Activated naive CD4-positive, alpha-beta T cell treated with anti-CD3 and anti-CD28 coated beads, Interleukin-2, amount 10 ng/mL, durations not matched to agents 7 days and 5 days (primary cell): ENCODE measurements around the gene PABPC1L2B.
"Not testable (repeated sequence)": the region's sequence is repeated elsewhere in the genome, so short reads cannot be mapped to it uniquely, and the experiment has no call there.

Source experiments
- CTCF ChIA-PET: fragments of 350-600 bp; sonication (Branson Sonifier 250); formaldehyde crosslinking; loops from one replicate; lab custom pipeline; 2021; ENCODE audit warnings: antibody characterized with exemption; lab: Charles Lee
- DNase-seq: peaks from one replicate; pipeline ENCODE4 v3.0.0-alpha.2; 2020
- H3K27ac Mint-ChIP-seq: one replicate; pipeline ENCODE4 v1.8.0; 2021; ENCODE audit warnings: mild to moderate bottlenecking, moderate library complexity, mixed read lengths
- H3K27me3 Mint-ChIP-seq: one replicate; pipeline ENCODE4 v1.8.0; 2021; ENCODE audit warnings: mild to moderate bottlenecking, mixed read lengths
- H3K36me3 Mint-ChIP-seq: one replicate; pipeline ENCODE4 v1.8.0; 2021; ENCODE audit warnings: mixed read lengths
- H3K4me1 Mint-ChIP-seq: one replicate; pipeline ENCODE4 v1.8.0; 2021; ENCODE audit warnings: mixed read lengths
- H3K4me3 Mint-ChIP-seq: one replicate; pipeline ENCODE4 v1.8.0; 2021; ENCODE audit warnings: mild to moderate bottlenecking, moderate library complexity, mixed read lengths
- H3K9me3 Mint-ChIP-seq: one replicate; pipeline ENCODE4 v1.8.0; 2021; ENCODE audit warnings: mixed read lengths

The PABPC1L2B gene

DNA sequence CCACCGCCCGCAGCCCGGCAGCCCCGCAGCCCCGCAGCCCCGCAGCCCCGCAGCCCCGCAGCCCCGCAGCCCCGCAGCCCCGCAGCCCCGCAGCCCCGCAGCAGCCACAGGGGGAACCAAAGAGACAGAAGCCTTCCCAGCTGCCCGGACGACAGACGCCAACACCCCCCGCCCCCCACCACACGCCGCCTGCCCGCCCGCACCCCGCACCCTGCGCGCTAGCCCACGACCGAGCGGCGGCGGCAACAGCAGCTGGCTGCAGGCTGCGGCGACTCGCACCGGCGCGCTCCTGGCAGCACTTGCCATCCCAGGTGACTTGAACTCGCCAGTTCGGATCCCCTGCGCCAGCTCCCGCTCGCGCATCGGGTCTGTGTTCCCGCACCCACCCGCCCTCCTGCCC is at the start of gene PABPC1L2B:
Gene PABPC1L2B, plus strand, starts transcription at position 207 of the 400 bp plus-strand sequence. CDS start 704 bp downstream, outside the sequence.
- H3K4me1 Mint-ChIP-seq, H3K36me3 Mint-ChIP-seq, DNase-seq, H3K9me3 Mint-ChIP-seq, H3K27ac Mint-ChIP-seq, H3K4me3 Mint-ChIP-seq, CTCF ChIA-PET, H3K27me3 Mint-ChIP-seq: not testable (repeated sequence)

DNA sequence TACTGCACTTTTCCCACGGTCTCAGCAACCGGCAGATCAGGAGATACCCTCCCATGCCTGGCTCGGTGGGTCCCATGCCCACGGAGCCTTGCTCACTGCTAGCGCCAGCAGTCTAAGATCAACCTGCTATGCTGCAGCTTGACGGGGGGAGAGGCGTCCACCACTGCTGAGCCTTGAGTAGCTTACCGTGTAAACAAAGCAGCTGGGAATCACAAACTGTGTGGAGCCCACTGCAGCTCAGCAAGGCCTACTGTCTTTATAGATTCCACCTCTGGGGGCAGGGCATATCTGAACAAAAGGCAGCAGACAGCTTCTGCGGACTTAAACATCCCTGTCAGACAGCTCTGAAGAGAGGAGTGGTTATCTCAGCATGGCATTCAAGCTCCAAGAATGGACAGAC is 42.8 kb upstream of the PABPC1L2B start:
- CTCF ChIA-PET = not testable (repeated sequence)

DNA sequence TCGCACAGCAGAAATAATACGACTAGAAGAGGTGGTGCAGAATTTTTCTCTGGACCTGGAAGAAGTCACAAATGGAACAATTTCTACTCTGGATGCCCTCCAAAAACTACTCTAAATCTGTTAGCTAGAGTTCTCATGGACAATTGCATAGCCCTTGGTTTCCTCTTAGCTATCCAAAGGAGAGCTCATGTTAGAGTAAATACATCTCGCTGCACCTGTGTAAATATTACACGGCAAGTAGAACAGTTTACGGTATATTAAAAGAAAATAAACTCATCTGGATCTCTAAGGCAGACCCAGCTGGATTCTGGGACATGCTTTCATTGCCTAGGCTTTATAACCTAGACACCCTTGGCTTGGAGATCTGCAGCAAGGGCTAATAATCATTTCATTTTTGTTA is 30.9 kb upstream of the PABPC1L2B start:
- H3K9me3 Mint-ChIP-seq, H3K27ac Mint-ChIP-seq, H3K36me3 Mint-ChIP-seq, H3K4me1 Mint-ChIP-seq, H3K4me3 Mint-ChIP-seq, CTCF ChIA-PET, H3K27me3 Mint-ChIP-seq, DNase-seq: not testable (repeated sequence)

More for the DNA sequence above, 42.8 kb upstream of the PABPC1L2B start:
- DNase-seq, H3K4me1 Mint-ChIP-seq, H3K9me3 Mint-ChIP-seq, H3K4me3 Mint-ChIP-seq, H3K27ac Mint-ChIP-seq, H3K27me3 Mint-ChIP-seq, H3K36me3 Mint-ChIP-seq: not testable (repeated sequence)

DNA sequence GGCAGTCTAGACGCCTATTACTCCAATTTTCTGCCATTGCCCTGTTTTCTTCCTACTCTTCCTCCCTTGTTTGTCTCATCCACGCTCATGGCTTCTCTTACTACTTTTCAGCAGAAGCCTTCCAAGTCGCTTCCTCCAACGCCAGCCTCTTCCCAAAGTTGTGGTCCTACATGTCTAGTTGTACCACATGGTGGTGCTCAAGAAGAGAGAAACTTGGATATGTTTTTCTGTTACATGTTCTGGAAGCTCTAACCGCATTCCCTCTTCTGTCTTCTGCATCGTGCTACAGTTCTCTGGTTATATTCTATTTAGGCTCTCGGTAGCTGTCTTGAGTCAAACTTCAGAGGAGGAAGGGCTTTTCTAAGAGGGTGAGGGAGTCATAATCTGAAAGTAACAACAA is 27.9 kb upstream of the PABPC1L2B start:
- CTCF ChIA-PET, H3K4me3 Mint-ChIP-seq, H3K27ac Mint-ChIP-seq, H3K9me3 Mint-ChIP-seq, DNase-seq, H3K4me1 Mint-ChIP-seq, H3K27me3 Mint-ChIP-seq, H3K36me3 Mint-ChIP-seq: not testable (repeated sequence)

DNA sequence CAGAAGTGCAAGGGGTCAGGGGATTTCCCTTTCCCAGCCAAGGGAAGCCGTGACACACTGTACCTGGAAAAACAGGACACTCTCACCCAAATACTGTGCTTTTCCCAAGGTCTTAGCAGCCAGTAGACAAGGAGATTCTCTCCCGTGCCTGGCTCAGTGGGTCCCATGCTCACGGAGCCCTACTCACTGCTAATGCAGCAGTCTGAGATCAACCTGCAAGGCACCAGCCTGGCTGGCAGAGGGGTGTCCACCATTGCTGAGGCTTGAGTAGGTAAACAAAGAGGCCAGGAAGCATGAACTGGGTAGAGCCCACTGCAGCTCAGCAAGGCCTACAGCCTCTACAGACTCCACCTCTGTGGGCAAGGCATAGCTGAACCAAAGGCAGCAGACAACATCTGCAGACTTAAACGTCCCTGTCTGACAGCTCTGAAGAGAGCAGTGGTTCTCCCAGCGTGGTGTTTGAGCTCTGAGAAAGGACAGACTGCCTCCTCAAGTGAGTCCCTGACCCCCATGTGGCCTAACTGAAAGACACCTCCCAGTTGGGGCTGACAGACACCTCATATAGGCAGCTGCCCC is 21.8 kb upstream of the PABPC1L2B start:
- H3K4me1 Mint-ChIP-seq, H3K4me3 Mint-ChIP-seq, H3K9me3 Mint-ChIP-seq, H3K36me3 Mint-ChIP-seq, H3K27me3 Mint-ChIP-seq, DNase-seq, CTCF ChIA-PET, H3K27ac Mint-ChIP-seq: not testable (repeated sequence)

DNA sequence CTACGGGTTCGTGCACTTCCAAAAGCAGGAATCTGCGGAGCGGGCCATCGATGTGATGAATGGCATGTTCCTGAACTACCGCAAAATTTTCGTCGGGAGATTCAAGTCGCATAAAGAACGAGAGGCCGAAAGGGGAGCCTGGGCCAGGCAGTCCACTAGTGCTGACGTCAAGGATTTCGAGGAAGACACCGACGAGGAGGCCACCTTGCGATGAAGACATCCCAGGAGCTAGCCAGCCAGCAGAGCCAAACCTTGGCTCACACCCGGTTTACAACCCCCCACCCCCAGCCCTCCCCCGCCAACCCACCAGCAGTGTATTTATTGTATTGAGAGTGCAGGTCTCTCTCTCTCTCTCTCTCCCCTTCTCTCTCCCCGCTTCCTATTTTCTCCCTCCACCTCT is 1.3 kb downstream of the PABPC1L2B start:
- H3K4me3 Mint-ChIP-seq = not testable (repeated sequence)

DNA sequence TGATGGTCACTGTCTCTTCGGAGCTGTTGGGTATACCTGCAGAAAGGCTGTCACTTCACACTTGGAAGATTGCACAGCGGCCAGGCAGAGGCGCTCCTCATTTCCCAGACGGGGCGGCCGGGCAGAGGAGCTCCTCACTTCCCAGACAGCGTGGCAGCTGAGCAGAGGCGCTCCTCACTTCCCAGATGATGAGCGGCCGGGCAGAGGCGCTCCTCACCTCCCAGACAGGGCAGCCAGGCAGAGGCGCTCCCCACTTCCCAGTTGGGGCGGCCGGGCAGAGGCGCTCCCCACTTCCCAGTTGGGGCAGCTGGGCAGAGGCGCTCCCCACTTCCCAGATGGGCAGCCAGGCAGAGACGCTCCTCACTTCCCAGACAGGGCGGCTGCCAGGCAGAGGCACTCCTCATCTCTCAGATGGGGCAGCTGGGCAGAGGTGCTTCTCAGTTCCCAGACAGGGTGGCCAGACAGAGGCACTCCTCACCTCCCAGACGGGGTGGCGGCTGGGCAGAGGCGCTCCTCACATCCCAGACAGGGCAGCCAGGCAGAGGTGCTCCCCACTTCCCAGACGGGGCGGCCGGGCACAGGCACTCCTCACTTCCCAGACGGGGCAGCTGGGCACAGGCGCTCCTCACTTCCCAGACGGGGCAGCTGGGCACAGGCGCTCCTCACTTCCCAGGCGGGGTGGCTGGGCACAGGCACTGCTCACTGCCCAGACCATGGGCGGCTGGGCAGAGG is 18.8 kb downstream of the PABPC1L2B start:
- Mint-ChIP-seq H3K4me1 (no peaks in the 10 kb centered on the region), H3K27ac (no peak overlapping the region), H3K4me3 (no peak overlapping the region), H3K9me3 (peaks cover 6% of the 10 kb centered on the region), H3K27me3 (no peaks in the 10 kb centered on the region), H3K36me3 (no peaks in the 10 kb centered on the region)
- DNase-seq = no peak
- CTCF ChIA-PET = no interaction called here

More for the DNA sequence above, 1.3 kb downstream of the PABPC1L2B start:
- H3K36me3 Mint-ChIP-seq, H3K27me3 Mint-ChIP-seq, H3K27ac Mint-ChIP-seq, DNase-seq, H3K9me3 Mint-ChIP-seq, CTCF ChIA-PET, H3K4me1 Mint-ChIP-seq: not testable (repeated sequence)

DNA sequence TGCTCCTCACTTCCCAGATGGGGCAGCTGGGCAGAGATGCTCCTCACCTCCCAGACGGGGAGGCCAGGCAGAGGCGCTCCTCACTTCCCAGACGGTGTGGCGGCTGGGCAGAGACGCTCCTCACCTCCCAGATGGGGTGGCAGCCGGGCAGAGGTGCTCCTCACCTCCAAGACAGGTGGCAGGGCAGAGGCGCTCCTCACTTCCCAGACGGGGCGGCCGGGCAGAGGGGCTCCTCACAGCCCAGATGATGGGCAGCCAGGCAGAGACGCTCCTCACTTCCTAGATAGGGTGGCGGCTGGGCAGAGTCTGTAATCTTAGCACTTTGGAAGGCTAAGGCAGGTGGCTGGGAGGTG is 19.3 kb downstream of the PABPC1L2B start:
- H3K27ac Mint-ChIP-seq, H3K4me1 Mint-ChIP-seq, DNase-seq, H3K36me3 Mint-ChIP-seq, H3K9me3 Mint-ChIP-seq, H3K4me3 Mint-ChIP-seq, H3K27me3 Mint-ChIP-seq, CTCF ChIA-PET: not testable (repeated sequence)

DNA sequence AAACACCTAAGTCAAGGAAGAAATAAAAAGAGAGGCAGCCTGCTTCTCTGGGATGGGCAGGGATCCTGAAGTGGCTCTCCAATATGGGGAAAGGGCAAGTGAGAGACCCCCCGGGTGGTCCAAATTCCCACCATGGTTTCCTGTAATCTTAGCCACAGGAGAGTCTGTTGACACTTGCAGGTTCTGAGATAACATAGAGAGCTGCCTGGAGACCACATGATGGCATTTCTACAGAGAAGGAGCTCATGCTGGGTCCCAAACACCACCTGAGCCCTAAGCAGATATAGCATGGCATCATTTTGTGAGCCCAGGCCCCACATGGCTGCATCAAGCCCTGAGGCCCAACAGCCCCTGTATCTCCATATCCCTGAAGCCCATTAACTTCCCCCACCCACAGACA is 26.1 kb downstream of the PABPC1L2B start:
- no peak for DNase-seq

More for the DNA sequence above, 26.1 kb downstream of the PABPC1L2B start:
- CTCF ChIA-PET = no interaction called here
- H3K4me1 Mint-ChIP-seq = no peaks in the 10 kb centered on the region
- H3K27ac Mint-ChIP-seq = no peak overlapping the region
- H3K27me3 Mint-ChIP-seq = no peaks in the 10 kb centered on the region
- H3K9me3 Mint-ChIP-seq = peaks cover 4% of the 10 kb centered on the region
- no peaks in the 10 kb centered on the region for H3K36me3 Mint-ChIP-seq
- H3K4me3 Mint-ChIP-seq = no peak overlapping the region
